ENCODE measurements around the gene PKLR.

The PKLR gene

GRCh38 chr1:155305881-155306391, 4.7 kb upstream of the PKLR start:
- Histone ChIP-seq H3K27me3 (ENCODE audit: insufficient read depth, poor library complexity, severe bottlenecking) (no peaks in the 10 kb centered on the region), H3K4me3 (replicated peaks; ENCODE audit: insufficient read depth, low read length) (no peak overlapping the region), H3K27ac (replicated peaks) (no peak overlapping the region)
- no peak for DNase-seq (ENCODE audit: low read depth in 1 of 2, low spot score in 1 of 2)
- TF ChIP-seq SPI1 (IDR thresholded peaks at IDR 0.05; ENCODE audit: borderline replicate concordance, low read depth) (no peak), GABPA (IDR thresholded peaks at IDR 0.05; ENCODE audit: low read depth) (no peak), CTCF (IDR thresholded peaks at IDR 0.05; ENCODE audit: insufficient read depth, low read length) (no peak), REST (IDR thresholded peaks at IDR 0.05; ENCODE audit: insufficient replicate concordance, low read depth) (no peak), POLR2AphosphoS5 (IDR thresholded peaks at IDR 0.05; ENCODE audit: low read depth) (no peak)

- no peak for DNase-seq (ENCODE audit: low read depth in 1 of 2, low spot score in 1 of 2)
- TF ChIP-seq REST (IDR thresholded peaks at IDR 0.05; ENCODE audit: insufficient replicate concordance, low read depth) = no peak
- TF ChIP-seq CTCF (IDR thresholded peaks at IDR 0.05; ENCODE audit: insufficient read depth, low read length) = no peak
- no peak for TF ChIP-seq POLR2AphosphoS5 (IDR thresholded peaks at IDR 0.05; ENCODE audit: low read depth)
- TF ChIP-seq GABPA (IDR thresholded peaks at IDR 0.05; ENCODE audit: low read depth) = no peak
- TF ChIP-seq SPI1 (IDR thresholded peaks at IDR 0.05; ENCODE audit: borderline replicate concordance, low read depth) = no peak
- H3K27ac ChIP-seq (replicated peaks) = no peak overlapping the region
- H3K27me3 ChIP-seq (ENCODE audit: insufficient read depth, poor library complexity, severe bottlenecking) = no peaks in the 10 kb centered on the region
- H3K4me3 ChIP-seq (replicated peaks; ENCODE audit: insufficient read depth, low read length) = no peak overlapping the region
These were observed 3.4 kb upstream of the PKLR start for GRCh38 chr1:155304558-155305063.

- no peak overlapping the region for H3K27ac ChIP-seq (replicated peaks)
- no peak overlapping the region for H3K4me3 ChIP-seq (replicated peaks; ENCODE audit: insufficient read depth, low read length)
- no peak for DNase-seq (ENCODE audit: low read depth in 1 of 2, low spot score in 1 of 2)
- TF ChIP-seq REST (IDR thresholded peaks at IDR 0.05; ENCODE audit: insufficient replicate concordance, low read depth) (no peak), POLR2AphosphoS5 (IDR thresholded peaks at IDR 0.05; ENCODE audit: low read depth) (no peak), GABPA (IDR thresholded peaks at IDR 0.05; ENCODE audit: low read depth) (no peak), SPI1 (IDR thresholded peaks at IDR 0.05; ENCODE audit: borderline replicate concordance, low read depth) (no peak), CTCF (IDR thresholded peaks at IDR 0.05; ENCODE audit: insufficient read depth, low read length) (no peak)
- no peaks in the 10 kb centered on the region for H3K27me3 ChIP-seq (ENCODE audit: insufficient read depth, poor library complexity, severe bottlenecking)
These were observed 497 bp downstream of the PKLR start for GRCh38 chr1:155300553-155301329.
